Omental fat pad (tissue), 4 donors: ENCODE measurements around the gene TSPY2. TPM values are rescaled to one million over a fixed set of nuclear protein-coding genes. Genes with fewer than 3 reads are reported as not detected.
"Not testable (repeated sequence)": the region's sequence is repeated elsewhere in the genome, so short reads cannot be mapped to it uniquely, and the experiment has no call there.

Experiments
- ATAC-seq: fragments of 150-250 bp; one replicate; pipeline ENCODE4 v1.9.1; 2016; ENCODE audit warnings: mild to moderate bottlenecking, moderate library complexity; ENCODE audit not compliant: low FRiP score
- DNase-seq: peaks from one replicate; pipeline ENCODE4 v3.0.0-alpha.2; 2019; ENCODE audit warnings: low spot score
- total RNA-seq, 4 donors: library from RNA; depleted of rRNA; stranded (reverse); fragments of >200 nt; gene quantifications; one replicate each; pipeline ENCODE4 v1.1.0, GENCODE V29; 2016

Gene TSPY2, protein sequence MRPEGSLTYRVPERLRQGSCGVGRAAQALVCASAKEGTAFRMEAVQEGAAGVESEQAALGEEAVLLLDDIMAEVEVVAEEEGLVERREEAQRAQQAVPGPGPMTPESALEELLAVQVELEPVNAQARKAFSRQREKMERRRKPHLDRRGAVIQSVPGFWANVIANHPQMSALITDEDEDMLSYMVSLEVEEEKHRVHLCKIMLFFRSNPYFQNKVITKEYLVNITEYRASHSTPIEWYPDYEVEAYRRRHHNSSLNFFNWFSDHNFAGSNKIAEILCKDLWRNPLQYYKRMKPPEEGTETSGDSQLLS
- not detected for total RNA-seq

DNA sequence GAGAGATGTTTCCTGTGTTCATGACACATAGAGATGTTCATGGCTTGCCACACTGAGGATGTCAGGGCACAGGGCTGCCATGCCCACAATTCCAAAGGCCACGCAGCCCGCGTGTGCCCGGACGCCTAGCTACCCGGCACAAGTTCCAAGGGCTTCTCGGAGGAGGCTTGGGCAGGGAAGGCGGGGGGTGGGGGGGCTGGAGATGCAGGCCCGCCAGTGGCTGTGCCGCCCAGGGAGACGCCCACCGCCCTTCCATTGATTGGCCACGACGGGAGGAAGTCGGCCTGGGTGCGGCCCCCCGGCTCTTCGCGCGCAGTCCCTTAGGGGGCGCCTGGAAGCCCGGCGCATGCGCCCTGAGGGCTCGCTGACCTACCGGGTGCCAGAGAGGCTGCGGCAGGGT, at the start of gene TSPY2:
Gene TSPY2 (plus strand): TSS at position 301 of the 400 bp plus-strand sequence. CDS start 46 bp downstream, at position 347.
- ATAC-seq, DNase-seq: not testable (repeated sequence)

DNA sequence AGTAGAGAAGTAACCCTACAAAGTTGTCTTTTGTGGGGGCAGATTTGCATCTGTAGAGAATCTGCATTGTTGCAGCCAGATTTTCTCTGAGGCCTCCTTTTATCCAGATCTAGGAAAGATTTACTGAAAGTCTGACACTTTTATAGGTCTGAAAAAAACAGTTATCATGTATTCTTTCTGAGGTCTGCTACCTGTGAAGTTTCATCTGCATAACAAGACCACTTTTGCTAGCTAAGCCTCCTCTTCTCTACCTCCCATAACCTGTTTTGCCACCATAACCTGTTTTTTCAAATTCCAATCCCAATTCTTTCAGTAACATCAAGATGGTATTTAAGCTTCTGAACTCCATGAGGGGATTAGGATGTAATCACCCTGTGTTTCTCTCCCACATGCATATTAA, 36.5 kb upstream of the TSPY2 start:
- not testable (repeated sequence) for ATAC-seq

DNA sequence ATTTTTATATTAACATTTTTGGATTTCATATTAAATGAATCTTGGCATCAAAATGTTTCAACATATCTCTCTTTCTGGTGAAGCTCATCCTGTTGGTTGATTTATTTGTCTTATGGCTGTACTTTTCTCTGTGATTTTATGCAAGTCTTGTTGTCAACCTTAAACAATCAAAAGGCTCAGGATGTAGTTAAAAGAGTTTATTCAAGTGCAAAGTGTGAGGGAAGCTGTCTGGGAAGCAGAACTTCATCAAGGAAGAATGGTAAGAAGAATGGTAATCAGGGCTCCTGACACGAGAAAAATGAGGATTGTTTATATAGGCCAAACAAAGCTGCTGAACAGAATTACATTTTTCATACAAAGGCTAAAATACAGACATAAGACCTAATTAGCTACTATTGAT, 29.0 kb upstream of the TSPY2 start:
- ATAC-seq, DNase-seq: not testable (repeated sequence)

More for the DNA sequence above, 36.5 kb upstream of the TSPY2 start:
- not testable (repeated sequence) for DNase-seq

DNA sequence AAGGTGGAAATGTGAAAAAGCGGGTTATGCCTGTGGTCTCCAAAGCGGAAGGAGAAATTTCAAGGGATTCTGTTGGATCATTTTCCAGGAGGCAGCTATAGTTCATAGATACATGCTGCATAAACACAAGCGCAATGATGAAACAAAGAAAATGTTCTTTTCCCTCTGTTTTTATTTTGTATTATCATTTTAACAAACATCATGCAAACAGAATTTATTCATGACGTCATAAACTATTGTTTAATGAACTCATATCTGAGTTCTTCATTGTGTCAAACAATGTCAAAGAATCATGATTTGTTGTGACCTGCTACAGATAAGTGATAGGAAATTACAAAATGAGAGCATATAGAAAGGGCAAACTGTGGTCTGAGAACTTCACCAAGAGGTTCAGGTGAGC, 23.8 kb downstream of the TSPY2 start:
- not testable (repeated sequence) for DNase-seq, ATAC-seq
